ENCODE data around the gene HLX.

GRCh38 chr1:220891224-220892085 is 12.2 kb downstream of the HLX start:
- TF ChIP-seq CTCF (IDR thresholded peaks at IDR 0.05; ENCODE audit: low read length) (no peak), EZH2 (IDR thresholded peaks at IDR 0.05; ENCODE audit: borderline replicate concordance, low read length) (no peak)
